NCI-H1436 treated with DMSO at 0.1 percent for 48 hours (cell line): ENCODE results near the gene EXOC6.
"Not testable (repeated sequence)": the region's sequence is repeated elsewhere in the genome, so short reads cannot be mapped to it uniquely, and the experiment has no call there.

Source experiments
- DNase-seq: peaks from one replicate; lab custom pipeline; 2025; lab: John Stamatoyannopoulos, UW

Gene EXOC6

DNA sequence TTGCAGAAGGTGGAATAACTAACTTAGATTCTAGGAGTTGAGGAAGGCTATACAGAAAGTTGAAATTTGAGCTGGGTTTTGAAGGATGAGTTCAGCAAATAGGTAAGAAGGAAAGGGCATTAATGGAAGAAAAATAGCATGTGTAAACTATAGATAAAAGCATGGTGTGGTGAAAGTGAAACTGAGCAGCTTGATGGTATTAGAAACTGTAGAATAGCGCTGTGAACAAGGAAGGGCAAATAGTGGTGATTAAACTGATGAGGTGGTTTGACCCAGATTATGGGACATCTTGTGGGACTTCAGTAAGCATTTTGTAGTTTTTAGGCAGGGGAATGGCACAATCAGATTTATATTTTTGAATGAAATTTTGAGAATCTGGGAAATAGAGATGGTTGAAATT, 90.5 kb downstream of the EXOC6 start:
- DNase-seq: no peak

DNA sequence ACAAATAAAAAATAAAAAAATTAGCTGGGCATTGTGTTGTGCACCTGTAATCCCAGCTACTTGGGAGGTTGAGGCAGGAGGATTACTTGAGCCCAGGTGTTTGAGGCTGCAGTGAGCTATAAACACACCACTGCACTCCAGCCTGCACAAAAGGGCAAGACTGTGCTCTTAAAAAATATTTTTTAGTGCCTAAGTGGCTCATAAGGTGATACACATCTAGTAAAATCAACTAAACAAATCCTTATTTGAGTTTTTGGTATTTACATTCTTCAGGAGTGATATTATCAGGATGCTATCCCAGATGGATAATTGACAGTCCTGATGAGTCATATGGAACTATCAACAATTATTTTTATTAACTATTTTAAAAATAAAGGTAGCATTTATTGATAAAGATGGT, 93.9 kb downstream of the EXOC6 start:
- no peak for DNase-seq

DNA sequence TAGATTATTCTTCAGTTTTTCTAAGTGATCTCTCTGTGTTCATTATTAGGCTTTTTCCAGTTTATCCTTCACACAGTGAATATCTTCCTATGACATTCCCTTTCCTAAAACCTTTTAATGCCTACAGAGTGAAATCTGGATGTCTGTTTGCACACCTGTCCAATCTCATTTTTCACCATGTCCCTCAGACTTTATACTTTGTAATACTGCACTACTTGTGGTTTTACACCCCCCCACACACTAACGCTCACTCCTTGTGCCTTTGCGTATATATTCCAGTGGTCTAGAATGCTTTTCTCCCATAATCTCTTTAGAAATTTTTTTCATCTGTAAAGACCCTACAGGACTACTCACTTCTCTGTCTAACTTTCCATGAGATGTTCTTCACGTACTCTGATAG, 98.2 kb downstream of the EXOC6 start:
- no peak for DNase-seq

DNA sequence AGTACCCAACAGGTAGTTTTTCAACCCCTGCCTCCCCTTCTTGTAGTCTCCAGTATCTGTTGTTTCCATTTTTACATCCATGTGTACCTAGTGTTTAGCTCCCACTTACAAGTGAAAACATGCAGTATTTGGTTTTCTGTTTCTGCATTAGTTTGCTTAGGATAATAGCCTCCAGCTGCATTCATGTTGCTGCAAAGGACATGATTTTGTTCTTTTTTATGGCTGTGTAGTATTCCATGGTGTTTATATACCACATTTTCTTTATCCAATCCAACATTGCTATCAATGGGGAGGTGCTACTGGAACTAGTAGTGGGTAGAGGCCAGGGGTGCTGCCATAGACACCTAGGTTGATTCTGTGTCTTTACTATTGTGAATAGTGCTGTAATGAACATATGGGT, 104.3 kb downstream of the EXOC6 start:
- DNase-seq: not testable (repeated sequence)

DNA sequence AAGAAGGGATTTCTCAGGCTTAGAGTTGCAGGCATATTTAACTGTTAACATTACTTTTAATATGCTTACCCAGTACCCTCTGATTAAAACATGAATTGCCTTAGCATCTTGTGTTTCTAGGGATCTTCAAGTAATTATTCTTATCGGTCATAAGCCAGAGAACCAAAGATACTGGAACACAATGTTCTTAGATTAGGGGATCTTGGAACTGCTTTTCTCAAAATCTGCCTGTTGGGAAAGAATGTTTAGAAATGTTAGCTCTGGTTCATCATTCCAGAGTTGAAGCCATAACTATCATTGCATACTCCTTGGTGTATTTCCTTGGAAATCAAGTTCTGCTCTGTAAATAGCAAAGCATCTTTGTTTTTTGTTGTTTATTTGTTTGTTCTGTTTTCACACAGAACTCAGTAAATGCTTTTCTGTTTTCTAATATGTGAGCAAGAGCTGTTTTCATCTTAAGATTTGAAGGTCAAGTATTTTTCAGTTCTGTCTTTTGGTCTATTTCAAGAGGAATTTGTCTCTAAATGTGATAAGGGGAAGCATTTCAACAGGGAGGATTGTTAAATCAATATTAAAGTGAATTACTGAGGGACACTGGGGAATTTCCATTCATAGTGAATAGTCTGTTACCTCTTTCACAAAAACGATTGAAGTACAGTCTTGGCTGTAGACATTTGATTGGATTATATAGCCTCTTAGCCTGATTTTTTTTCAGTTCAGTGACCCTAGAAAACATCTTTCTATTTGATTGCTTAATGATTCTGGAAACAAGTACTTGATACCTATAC, 109.1 kb downstream of the EXOC6 start:
- no peak for DNase-seq

DNA sequence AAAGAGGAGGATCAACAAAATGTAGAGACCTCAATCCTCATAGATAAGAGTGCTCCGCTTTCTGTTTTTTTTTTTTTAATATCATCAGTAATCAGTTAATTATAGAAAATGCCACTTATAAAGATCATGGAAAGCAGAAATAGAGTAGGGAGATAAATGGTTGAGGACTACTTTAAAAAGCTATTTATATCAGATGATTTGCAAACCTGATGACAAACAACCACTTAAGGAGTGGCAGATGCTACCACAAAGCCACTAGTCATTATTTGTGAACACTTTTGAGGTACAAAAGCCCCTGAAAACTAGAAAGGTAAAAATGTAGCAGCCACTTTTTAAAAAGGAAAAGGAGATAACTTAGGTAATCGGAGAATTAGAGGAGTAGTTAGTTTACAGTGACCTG, 113.3 kb downstream of the EXOC6 start:
- DNase-seq: no peak

DNA sequence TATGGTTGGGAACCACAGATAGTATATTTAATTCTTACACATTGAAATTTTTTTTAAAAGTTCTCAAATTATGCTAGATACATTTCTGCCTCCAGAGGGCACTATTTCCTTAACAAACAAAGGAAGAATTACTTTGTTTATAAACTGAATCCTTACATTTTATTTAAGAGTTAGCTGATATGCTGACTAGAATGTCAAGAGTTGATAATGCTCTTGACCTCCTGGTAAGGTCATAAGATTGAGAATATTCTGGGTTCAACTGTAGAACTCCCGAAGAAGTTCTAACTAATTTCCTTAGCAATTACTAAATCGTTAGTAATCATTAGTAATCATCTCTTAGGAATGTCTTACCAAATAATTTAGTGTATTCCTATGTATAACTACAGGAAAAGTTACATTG, 117.0 kb downstream of the EXOC6 start:
- no peak for DNase-seq

DNA sequence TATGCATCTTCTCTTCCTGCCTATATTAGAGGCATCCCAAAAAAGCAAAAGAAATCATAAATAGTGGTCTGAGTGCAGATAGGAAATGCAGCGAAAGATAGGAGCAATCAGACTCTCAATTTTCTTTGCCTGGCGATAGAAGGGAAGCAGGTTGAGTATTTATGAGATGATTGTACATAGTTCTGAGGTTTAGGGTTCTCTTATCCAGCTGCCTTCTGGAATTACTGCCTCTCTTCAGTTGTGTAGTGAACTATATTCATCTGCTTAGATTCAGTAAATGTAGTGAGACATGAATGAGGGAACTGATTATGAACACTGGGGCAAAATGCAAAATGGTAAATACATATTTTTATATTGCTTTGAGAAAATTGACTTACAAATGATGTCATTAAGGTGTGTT, 119.3 kb downstream of the EXOC6 start:
- DNase-seq: no peak

DNA sequence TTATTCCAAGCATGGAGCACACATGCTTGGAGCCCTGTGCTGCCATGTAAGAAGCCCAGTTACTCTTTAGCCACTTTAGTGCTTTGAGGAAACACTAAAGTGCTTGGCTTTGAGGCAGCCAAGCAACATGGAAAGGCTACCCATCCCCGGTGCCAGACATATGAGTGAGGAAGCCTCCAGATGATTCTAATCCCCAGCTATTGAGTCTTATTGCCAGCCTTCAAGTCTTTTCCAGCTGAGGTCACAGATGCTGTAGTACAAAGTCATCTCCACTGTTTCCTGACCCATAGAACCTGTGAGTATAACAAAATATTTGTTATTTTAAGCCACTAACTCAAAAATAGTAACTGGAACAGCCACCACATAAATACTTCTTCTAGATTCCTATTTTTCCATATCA, 120.8 kb downstream of the EXOC6 start:
- no peak for DNase-seq

DNA sequence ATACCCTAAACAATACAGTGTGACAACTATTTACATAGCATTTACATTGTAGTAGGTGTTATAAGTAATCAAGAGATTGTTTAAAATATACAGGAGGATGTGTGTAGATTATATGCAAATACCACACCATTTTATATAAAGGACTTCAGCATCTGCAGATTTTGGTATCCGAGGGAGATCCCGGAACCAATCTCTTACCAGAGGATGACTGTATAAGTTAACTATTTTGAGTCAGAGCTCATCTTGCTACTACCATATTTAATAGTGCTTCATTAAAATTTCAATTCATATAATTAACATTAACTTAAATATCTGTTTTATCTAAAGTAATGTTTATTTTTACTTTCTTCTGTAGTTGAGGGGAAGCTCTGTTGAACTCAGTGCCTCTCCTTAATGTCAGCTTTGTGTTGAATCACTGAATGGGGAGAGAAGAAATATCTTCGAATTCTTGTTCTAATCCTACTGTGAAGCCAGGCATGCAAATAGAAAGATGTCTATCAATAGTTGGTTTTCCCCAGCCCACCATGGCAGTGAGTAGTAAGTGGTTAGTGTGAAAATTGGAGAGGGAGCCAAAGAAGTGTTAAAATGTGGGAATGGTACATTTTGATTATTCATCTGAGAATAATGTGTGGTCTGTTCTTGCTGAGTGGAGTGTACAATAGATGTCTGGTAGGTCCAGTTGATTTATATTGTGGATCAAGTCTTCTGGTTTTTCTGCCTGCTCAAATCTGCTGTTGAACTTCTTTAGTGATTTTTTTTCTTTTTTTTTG, 122.2 kb downstream of the EXOC6 start:
- no peak for DNase-seq

DNA sequence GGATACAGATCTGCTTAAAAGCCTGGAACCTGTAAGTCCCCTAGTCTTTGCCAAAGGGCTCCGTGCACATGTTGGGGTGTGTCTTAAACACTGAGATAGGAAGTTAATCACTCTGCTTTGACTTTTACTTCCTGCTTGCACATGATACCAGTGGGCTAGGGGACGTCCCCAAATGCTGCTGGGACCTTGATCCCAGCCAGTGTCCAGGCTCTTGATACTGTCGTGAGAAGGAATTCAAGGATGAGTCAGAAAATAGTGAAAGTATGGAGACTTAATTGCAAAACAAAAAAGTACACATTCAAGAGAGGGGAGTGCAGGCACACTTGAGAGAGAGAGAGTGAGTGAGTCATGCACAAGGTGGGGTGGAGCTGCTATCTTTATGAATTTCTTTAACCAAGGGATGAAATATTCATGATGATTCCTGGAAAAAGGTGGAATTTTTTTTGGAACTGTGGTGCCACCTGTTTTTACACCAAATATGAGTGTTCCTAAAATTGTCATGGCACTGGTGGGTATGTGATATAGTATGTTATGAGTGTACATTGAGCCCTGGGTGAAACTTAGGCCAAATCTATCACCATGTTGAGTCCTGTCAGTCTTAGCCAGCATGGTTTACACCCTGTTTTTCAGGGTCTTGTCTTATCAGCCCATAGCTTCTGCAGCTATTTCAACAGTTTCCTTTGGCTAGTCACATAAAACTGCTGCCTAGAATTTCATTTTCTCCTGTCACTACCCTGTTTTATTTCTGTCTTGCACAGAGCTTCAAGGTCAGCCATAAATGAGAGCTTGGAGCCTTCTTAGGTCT, 123.9 kb downstream of the EXOC6 start:
- no peak for DNase-seq

DNA sequence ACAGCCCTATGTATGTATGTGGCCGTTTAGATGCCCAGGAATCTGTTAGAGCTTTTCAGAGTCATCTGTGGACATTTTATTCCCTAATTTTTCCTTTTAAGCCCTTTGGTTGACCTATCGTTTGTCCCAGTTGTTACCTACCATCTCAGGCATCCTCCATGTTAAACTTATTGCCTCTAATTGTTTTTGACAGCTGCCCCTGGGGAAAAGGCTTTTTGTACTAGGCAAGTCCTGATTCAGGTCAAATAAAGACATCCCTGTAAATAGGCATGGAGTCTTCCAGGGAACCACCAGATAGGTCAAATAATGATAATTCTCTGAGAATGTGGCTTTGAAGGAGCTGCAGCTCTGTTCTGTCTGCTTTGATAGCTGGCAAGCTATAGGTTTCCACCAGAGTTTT, 124.6 kb downstream of the EXOC6 start:
- no peak for DNase-seq

DNA sequence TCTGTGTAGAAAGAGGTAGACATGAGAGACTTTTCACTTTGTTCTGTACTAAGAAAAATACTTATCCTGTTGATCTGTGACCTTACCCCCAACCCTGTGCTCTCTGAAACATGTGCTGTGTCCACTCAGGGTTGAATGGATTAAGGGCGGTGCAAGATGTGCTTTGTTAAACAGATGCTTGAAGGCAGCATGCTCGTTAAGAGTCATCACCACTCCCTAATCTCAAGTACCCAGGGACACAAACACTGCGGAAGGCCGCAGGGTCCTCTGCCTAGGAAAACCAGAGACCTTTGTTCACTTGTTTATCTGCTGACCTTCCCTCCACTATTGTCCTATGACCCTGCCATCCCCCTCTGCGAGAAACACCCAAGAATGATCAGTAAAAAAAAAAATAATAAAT, 128.0 kb downstream of the EXOC6 start:
- not testable (repeated sequence) for DNase-seq

DNA sequence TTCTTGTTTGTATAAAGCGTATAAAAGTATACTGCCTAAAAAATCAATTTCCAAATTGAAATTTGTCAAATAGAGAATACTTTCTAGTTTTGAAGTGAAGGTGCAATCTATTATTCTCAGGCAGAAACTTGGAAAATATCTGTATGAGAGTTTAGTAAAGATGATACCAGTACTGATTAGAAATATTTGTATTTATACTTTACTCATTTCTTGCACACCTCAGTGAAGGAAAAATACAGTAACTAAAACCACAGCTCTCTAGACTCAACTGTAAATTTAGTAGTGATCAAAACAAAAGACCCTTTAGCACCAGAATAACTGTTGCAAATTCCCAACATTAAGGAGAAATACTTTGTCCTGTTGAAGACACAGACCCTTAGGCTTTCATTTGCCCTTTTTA, 140.9 kb downstream of the EXOC6 start:
- DNase-seq: no peak

DNA sequence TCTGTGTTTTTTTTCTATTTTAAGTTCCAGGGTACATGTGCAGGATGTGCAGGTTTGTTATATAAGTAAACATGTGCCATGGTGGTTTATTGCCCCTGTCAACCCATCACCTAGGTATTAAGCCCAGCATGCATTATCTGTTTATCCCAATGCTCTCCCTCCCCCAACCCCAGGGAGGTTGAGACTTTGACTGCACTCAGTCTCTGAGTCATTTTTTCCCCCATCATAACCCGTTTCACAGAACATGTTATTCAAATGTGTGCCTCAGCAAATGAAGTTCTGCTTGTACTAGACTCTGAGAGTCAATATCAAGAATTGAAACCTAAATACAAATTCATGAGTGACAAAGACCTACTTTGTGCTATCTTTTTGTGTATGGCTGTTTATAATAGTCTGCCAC, 142.3 kb downstream of the EXOC6 start:
- DNase-seq: no peak

DNA sequence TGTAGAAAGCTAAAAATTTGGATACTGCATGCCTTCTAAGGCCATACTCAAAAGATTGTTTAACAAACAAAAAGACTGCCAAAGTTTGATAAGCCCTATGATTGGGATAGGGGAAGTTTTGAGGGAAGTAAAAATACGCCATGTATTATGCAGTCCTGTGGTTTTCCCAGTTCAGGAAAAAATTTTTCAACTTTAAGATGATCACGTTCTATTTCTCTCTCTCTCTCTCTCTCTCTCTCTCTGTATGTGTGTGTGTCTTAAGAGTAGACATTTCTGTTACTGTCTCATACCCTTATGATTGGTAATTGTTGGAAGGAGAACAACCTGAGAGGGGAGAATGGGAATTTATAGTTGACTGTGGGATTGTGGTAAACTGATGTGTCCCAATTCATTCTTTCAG, 143.2 kb downstream of the EXOC6 start:
- no peak for DNase-seq

DNA sequence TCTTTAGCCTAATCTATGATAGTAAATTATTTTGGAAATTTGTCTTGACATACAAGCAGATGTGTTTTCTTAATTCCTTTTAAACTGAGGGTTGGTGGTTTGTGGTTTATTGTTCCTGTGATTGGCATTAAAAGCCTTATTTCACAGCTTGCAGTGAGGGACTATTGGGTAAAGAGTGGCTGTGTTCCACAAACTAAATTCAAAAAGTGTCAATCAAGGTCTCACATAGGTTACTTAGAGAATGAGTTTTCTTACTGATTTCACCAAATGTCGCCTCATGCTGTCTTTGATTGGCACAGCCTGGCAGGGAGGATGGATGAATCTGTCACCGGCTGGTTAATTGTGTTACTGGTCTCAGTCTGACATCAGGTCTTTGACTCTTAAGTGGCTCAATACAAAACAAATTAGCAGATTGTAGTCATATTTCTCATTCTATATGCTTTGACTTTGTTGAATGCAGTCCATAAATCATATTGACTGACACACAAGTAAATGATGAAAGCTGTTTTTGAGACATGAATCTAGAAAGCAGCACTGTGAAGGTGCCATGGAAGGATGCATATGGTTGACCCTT, 145.5 kb downstream of the EXOC6 start:
- DNase-seq: no peak

DNA sequence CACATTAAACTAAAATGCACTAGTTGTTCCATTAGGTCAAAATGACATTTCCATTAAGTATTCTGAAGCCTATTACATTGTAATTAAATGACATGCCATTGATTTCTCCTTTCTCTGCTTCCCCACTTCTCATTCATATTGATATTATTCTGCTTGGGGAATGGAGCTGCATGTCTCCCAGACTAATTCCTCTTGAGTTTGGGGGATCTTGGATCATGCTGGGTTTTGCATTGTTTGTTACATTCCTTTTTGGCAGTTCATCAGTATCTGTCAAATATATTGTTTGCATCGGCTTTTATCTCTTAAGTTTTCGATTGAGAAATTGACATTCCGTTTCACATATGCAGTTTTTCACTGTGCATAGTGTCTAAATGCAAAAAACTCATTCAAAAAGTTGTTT, 147.2 kb downstream of the EXOC6 start:
- no peak for DNase-seq

DNA sequence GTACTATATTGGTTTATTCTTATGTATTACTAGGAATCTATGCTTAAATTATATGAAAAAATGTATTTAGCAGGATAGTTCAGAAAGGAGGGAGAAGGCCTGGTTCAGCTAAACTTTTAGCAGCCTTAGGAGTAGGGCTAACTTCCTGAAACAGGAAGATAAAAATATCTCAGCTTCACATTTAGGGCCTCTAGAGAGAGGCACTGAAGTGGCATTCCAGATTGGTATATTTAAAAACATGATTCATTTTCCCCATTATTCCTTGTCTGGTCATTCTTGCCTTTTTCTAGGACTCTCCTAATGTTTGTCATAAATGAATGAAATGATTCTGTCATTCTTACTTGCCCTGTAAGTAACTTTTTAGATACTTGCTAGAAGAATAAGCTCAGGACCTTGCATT, 149.3 kb downstream of the EXOC6 start:
- no peak for DNase-seq

DNA sequence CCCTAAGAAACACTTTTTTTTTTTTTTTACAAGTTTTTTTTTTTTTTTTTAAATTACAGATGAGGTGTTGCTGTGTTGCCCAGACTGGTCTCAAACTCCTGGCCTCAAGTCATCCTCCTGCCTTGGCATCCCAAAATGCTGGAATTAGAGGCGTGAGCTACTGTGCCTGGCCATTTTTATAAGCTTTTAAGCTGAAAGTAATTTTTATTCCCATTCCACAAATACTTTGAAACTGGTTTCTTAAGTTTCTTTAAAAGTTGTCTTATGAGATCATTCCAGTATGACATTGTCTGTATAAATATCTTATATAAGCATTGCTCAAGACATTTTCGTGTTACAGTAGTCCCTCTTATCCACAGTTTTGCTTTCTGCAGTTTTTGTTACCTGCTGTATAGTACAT, 150.9 kb downstream of the EXOC6 start:
- no peak for DNase-seq

DNA sequence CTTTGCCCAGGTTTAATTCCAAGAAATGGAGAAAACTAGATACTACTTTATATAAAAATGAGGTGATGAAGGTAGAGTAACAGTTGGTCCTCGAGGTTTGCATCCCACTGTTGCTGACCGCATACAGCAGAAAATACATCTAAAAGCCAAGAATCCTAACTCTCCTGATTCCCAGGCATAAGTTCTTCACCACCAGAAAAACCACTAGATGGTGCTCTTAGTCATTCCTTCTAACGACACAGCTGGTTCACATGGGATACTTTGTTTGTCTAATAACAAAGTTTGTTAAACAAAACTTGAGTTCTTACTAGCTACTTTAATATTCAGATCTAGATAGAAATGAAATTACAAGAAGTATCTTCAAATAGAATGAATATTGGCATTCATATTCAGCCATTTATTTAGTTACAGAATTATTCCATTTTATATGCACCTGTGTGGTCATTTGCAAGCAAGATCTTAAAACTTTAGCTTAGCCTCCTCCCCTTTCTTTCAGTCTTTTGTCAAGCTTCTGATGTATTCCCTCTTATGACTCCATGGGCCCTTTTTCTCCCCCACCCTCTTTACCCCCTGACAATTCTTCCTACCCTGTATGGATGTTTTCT, 158.2 kb downstream of the EXOC6 start:
- DNase-seq: no peak

DNA sequence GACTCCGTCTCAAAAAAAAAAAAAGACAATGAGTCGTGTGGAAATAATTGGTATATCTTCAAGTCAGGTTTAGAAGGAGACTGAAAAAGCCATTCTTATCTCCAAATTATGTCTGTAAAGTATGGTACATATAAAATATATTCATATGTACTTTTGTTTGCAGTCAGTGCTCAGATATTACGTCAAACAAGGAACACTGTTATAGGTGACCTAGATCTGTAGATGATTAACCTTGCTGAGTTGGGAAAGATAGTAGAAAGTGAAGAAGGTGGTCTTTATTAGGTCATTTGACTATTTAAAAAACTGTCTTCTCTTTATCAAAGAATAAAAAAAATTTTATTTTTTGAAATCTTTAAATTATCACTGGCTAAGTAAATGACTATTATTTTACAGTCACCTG, 167.4 kb downstream of the EXOC6 start:
- DNase-seq: no peak
